Measurements from ENCODE around the gene CSAD.

DNA sequence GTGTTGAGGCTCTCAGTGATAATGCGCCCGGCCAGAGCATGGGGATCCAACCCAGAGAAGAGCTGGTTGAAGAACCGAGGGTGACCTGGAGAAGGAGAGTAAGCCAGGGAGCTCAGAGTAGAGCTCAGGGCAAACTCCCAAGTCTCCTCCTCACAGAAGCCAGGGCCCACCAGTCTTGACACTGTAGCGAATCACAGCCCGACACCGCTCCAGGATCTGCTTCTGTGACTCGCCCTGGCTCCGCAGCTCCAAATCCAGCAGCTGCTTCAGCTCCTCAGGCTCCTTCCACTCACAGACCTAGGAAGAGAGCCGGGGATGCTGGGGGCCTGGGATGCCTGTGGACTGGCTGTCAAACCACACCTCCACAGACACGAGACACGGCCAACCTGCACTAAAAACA lies 8.4 kb downstream of the CSAD start:
- TF ChIP-seq, protein P1, sequence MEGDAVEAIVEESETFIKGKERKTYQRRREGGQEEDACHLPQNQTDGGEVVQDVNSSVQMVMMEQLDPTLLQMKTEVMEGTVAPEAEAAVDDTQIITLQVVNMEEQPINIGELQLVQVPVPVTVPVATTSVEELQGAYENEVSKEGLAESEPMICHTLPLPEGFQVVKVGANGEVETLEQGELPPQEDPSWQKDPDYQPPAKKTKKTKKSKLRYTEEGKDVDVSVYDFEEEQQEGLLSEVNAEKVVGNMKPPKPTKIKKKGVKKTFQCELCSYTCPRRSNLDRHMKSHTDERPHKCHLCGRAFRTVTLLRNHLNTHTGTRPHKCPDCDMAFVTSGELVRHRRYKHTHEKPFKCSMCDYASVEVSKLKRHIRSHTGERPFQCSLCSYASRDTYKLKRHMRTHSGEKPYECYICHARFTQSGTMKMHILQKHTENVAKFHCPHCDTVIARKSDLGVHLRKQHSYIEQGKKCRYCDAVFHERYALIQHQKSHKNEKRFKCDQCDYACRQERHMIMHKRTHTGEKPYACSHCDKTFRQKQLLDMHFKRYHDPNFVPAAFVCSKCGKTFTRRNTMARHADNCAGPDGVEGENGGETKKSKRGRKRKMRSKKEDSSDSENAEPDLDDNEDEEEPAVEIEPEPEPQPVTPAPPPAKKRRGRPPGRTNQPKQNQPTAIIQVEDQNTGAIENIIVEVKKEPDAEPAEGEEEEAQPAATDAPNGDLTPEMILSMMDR (IDR thresholded peaks at IDR 0.05; ENCODE audit: poor library complexity) = no peak
- no peak for TF ChIP-seq EZH2phosphoT487 (IDR thresholded peaks at IDR 0.05; ENCODE audit: low read depth, severe bottlenecking, unreplicated experiment)
- no peak for TF ChIP-seq EZH2 (IDR thresholded peaks at IDR 0.05; ENCODE audit: borderline replicate concordance)

All from hepatocyte (in vitro differentiated cells).